ENCODE measurements around the gene LANCL2.
A peak's percentile ranks its signal among the peaks of the same experiment; 100 is the strongest.

Gene LANCL2

DNA sequence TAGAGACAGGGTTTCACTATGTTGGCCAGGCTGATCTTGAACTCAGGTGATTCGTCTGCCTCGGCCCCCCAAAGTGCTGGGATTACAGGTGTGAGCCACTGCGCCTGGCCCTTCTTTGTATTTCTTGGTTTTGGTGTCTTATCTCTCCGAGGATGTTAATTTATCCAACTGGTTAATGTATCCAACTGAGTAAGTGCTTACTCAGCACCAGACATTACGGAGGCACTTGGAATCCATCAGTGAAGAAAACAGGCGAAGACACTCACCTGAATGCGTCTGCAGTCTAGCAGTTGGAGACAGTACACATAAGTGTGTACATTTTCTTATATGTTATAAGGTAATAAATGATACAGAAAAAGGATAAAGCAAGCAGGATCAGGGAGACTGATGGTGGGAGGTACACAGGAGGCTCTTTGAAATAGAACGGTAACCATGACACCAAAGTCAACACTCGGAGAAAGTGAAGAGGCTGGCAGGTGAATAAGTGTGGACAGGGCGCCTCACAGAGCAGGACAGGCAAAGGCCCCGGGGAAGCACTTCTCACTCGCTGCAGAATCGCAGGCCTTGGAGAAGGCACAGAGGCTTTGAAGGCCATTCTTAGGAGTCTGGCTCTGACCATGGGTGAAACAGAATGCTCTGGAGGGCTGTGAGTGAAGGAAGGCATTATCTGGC is 73.1 kb downstream of the LANCL2 start:
- DNase-seq (ENCODE audit: low read depth): no peak

DNA sequence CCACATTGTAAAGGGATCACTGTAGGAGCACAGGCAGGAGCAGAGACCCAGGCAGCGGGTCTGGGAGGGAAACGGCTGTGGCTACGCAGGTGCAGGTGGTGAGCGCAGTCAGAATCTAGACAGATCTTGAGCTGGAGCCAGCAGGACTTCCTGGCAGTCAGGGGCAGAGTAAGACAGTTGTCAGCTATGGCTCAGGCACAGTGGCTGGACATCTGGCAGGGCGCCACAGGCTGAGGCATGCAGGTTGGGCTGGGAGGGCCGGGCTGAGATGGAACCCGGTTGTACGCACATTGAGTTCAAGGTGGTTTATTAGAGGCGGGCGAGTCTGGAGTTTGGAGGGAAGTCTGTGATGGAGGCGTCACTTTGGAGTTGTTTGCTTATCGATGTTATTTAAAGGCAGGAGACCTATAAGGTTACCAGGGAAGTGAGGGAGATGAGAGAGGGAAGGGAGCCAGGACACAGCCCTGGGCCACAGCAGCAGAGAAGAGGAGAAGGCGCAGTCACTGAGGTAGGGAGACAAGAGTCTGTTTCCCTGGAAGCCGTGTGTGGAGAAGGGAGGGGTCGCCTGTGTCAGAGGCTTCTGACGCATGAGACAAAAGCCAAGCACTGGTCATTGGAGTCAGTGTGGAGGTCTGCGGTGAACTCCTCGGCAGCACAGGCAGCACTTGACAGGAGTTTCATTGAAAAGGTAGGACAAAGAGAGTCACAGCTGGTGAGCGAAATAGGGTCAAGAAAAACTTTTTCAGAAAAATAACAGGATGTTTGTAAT is 73.8 kb downstream of the LANCL2 start:
- DNase-seq (ENCODE audit: low read depth): no peak

DNA sequence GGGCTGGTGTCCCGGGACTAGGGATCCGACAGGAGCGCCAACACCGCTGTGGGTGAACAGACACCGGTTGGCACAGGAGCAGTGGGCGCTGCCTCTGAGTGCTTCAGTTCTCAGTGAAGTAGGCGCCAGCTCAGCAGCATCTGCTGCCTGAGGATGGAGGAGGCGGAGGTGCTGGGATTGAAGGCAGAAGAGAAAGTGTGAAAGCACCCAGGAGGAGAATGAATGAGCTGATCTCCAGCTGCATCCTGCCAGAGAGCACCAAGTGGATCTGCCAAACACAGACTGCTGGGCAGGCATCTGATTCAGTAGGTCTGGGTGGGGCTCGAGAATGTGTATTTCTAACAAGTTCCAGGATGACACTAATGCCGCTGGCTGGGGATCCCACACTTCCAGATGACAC is 74.5 kb downstream of the LANCL2 start:
- no peak for DNase-seq (ENCODE audit: low read depth)

DNA sequence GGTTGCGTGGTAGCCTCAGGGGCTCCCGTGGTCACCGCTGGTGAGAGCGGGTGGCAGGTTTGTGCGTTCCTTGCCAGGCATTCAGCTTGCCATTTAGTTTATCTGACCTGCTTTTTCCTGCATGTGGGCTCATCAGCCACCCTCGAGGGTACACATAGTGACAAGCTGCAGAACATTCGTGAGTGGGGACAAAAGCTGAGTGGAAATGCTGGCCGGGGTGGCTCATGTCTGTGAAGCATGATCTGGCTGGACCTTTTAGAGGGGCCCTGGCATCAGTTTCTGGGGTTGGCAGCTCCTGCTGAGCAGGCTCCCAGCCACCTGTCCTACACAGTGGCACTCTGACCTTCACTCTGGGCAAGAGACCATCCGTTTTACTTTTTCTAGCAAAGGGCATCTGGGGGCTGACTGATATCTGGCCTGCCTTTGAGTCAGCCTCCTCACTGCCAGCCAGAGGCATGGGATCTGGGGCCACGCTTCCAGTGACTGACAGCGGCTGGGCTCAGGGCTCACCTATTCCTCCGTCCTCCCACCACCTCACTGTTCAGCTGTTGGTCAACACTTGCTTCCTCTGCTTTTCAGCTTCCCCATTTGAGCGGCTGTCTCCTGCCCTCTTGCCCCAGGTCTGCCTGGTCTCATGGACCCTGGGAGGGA is 75.0 kb downstream of the LANCL2 start:
- DNase-seq (ENCODE audit: low read depth): no peak

DNA sequence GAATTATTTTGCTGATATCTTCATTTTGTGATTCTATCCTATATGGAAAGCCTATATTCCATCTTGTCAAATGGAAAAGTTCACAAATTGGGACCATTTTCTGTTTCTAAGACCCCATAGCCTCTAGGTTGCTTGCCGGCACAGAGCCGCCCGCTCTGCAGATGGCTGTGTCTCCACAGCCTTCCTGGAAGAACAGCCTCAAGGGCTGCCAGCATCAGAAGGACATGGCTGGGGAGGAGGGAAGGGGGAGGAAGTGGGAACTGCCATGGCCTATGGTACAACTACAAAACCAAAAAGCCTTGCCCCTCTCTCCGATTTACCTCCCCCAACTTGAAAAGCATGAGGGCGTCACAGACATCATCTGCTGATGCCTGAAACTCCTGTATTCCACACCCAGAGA is 75.9 kb downstream of the LANCL2 start:
- no peak for DNase-seq (ENCODE audit: low read depth)

DNA sequence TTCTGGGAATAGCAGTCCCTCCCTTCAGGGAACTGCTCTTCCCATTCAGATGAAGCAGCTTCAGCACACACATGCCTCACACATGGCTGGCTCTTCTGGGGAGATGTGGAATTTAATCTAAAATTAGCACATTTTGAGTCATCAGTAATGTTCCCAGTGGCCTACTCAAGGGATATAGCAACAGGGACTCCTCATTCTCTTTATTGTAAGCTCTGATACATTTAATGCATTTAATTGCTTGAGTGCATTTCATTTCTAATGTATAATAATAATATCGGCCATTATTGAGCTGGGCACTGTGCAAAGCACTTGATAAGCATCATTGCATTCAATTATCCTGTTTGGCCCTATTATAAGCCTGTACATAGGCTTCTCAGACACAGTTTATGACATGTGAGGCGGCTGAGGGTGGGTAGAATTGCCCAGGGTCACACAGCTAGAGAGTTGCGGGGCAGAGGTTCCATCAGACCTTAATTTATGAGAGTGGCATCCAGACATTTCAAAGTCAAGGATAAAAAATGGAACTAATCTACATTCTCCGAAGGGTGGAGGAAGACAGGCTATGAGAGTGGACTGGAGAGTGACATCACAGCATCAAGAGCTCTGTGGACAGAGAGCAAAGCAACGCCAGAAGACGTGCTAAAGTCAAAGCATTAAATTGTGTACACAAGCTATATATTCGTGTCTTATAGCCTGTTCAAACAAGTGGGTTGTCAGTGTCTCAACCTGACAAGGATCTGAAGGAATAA is 76.8 kb downstream of the LANCL2 start:
- DNase-seq (ENCODE audit: low read depth): no peak

DNA sequence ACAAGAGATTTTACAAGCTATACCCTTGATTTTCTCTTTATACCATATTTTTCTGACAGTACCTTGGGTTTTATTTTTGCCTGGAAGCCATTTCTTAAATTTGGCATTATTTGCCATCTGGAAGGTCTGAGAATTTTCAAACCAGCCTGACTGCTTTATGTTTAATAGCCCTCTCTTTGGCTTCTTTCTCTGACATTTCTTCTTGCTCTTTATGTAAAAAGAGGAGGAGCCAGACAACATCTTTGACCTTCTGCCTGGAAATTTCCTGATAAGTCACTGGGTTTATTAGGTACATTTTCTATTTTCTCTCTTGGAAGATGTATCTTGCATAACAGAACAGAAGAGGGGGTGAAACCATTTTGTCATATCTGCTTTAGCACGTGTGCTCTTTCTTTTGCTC is 79.6 kb downstream of the LANCL2 start:
- no peak for DNase-seq (ENCODE audit: low read depth)

DNA sequence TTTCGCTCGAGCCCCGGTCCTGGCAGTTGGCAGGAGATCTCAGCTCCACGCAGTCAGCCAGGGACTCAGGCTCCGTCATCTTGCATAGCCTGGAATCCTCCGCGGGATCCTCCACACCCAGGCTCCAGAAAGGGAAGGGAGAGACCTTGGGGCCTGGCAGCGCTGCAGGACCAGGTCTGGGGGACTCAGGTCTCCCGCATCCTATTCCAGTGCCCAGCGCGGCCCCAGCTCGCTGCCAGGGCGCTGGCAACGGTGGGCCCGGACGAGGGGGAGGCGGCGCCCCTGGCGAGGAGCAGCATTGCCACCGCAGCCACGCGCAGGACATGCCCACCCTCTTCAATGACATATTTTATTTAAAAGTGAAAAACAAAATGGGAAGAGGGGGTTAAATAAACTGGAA is 83.4 kb downstream of the LANCL2 start:
- DNase-seq (ENCODE audit: low read depth): no peak

DNA sequence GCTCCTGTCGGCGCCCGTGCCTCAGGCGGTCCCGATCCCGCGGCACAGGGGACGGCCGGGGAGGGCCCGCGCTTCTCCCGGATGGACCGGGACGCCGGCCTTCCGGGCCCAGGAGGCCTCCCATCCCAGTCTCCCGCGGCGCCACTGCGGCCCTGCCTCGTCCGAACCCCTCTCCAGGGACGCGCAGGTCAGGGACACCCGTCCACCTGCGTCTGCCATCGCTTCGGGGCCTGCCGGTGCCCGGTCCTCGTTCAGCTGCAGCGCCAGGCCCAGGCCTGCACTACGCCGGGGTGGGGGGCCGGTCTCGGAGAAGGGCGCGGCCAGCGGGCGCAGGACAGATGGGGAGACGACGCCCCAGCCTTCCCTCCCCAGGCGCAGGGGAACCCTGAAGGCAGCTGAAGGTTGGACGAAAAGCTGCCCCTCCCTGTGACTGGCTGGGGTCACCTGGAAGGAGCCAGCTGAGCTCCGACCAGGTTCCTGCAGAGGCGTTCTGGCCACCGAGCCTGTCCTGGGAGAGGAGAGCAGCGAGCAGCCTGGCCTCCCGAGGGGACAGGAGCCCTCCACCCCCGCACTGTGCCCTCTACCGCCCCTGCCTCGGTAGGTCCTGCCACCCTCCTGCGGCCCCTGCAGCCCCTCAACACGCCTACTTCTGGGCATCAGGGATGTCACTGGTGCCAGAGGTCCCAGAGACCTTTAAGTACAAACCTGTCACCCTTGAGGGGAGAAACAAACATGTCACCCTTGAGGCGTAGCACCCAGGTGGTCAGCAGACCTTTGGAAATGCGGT is 84.3 kb downstream of the LANCL2 start:
- no peak for DNase-seq (ENCODE audit: low read depth)

DNA sequence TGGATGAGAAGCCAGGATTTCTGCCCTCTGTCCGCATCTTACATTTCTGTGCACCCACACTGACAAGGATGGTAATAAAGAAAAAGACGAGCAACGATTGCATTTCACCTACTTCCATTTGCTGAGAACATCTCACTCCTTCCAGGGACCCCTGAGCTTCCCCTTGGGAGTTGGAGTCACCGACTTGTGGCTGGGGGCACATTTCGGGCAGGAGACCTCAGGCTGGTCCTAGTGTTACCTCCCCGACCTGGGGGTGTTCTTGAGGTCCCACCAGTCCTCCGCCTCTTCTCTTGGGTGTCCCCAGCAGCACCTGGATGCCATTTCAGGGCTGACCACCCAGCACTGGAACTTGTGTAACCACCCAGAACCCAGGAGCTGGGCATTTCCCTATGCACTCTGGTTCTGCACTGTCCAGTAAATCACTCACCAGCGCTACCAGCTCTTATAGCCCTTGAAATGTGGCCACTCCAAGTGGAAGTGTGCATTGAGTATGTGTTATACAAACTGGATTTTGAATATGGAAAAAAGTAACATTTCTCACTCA is 84.9 kb downstream of the LANCL2 start:
- DNase-seq (ENCODE audit: low read depth): no peak

DNA sequence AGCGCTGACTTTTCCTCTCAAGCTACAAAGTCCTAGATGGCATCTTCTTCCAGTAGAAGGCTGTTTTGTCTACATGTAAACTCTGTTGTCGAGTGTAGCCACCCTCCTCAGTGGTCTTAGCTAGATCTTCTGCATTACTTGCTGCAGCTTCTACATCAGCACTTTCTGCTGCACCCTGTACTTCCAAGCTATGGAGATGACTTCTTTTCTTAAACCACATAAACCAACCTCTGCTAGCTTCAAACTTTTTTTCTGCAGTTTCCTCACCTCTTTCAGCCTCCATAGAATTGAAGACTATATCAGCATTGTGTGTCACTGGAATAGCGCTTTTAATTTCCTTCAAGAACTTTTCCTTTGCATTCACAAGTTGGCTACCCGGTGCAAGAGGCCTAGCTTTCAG is 87.8 kb downstream of the LANCL2 start:
- DNase-seq (ENCODE audit: low read depth): no peak

DNA sequence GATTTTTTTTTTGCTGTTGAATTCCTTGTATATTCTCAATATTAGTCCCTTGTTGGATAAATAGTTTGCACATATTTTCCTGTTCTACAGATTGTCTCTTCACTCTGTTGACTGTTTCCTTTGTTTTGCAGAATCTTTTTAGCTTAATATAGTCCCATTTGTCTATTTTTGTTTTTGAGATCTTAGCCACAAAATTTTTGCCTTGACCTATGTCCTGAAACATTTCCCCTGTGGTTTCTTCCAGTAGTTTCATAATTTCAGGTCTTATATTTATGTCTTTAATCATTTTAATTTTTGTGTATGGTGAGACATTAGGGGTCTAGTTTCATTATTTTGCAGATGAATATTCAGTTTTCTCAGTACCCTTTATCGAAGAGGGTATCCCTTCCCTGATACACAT is 92.7 kb downstream of the LANCL2 start:
- no peak for DNase-seq (ENCODE audit: low read depth)

DNA sequence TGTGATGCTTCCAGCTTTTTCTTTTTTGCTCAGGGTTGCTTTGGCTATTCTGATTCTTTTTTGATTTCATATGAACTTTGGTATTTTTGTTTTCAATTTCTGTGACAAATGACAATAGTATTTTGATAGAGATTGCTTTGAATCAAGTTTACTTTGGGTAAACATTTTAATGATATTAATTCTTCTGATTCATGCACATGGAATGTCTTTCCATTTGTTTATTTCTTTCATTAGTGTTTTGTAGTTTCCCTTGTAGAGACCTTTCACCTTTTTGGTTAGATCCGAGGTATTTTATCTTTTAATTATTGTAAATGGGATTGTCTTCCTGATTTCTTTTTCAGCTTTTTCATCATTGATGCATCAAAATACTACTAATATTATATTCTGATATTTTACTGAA is 93.2 kb downstream of the LANCL2 start:
- no peak for DNase-seq (ENCODE audit: low read depth)

DNA sequence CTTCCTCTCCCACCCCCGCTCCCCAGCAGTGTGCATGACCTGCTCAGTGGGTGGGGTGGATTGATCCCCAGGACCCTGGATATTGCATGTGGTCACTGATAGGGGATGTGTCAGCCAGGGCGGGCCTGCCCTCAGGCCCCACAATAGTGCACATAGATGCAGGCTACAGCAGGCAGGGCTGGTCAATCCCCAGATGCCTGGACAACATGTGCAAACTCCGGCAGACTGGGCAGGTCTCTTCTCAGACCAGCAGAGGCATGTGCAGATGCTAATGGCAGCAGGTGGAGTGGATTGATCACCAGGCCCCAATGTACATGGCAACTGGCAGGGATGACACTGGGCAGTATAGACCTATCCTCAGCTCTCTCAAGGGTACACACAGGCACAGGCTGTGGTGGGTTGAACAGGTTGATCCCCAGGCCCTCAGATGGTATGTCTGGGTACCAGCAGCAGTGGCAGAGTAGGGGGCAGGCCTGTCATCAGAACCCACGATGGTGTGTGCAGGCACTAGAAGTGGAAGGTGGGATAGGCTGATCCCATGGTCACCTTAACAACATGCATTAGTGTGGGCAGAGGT is 98.6 kb downstream of the LANCL2 start:
- no peak for DNase-seq (ENCODE audit: low read depth)

DNA sequence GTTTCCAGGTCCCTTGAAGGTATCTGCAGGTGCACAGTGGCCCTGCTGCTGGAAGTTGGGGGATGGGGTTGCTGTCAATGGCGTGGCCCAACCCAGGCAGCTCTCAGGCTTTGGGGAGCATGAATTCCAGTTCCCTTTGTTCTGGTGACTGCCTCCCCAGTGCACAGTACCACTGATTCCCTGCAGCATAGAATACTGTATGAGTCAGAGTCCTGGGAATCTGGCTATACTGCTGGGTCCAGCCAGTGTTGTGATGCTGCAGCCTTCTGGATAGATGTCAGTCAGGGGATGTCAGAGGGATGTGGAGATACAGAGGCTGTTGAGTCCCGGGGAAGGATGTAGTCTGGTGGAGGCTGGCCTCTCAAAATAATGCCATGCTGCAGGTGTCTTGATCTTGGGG is 99.3 kb downstream of the LANCL2 start:
- no peak for DNase-seq (ENCODE audit: low read depth)

DNA sequence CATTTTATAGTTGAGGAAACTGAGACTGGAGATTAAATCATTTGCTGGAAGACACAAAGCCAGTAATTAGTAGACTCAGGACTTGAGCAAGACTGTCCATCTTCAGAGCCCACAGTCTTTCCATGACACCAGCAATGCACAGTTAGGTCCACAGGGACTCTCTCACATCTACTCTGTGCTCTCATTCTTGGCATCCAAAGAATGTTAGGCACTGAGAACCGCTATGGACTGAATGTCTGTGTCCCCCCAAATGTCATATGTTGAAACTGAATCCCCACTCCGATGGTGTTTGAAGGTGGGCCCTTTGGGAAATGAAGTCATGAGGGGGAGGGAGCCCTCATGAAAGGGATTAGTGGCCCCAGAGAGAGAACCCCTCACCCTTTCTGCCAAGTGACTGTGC is 100.6 kb downstream of the LANCL2 start:
- no peak for DNase-seq (ENCODE audit: low read depth)

DNA sequence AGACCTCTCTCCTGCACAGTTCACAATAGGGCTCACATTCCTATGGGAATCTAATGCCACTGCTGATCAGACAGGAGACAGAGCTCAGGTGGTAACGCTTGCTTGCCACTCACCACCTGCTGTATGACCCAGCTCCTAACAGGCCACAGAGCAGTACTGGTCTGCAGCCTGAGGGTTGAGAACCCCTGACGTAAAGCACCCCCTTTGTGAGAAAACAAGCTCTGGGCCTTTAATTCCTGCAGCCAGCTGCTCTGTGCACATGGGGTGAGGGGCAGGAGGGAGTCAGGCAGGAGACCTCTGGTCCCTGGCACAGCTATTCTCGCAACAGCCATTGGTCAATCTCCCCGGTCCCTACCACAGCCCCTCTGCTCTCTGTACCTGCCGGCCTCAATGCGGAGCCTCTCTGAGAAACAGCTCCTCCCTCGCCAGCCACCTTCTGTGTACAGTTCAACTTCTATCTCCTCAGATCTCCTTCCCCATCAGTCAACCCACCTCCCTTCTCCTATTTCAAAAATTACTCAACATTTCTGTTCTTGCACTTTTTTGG is 102.0 kb downstream of the LANCL2 start:
- no peak for DNase-seq (ENCODE audit: low read depth)

DNA sequence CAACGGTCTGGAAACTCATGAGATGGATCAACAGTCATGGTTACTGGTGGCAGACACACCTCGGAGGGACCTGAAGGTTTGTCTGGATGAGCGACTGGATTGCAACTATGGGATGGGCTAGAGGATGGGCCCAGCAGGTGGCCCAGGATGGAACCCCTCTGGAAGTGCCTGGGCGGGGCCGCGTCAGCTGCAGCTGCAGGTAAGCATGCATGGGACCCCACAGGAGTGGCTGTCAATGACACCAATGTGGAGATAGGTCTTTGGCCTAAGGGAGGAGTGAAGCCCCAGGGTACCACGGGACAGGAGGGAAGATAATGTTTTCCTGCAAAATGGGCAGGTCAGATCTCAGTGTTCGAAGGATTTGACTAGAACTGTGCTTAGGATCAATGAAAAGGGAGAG is 103.4 kb downstream of the LANCL2 start:
- DNase-seq (ENCODE audit: low read depth): no peak

DNA sequence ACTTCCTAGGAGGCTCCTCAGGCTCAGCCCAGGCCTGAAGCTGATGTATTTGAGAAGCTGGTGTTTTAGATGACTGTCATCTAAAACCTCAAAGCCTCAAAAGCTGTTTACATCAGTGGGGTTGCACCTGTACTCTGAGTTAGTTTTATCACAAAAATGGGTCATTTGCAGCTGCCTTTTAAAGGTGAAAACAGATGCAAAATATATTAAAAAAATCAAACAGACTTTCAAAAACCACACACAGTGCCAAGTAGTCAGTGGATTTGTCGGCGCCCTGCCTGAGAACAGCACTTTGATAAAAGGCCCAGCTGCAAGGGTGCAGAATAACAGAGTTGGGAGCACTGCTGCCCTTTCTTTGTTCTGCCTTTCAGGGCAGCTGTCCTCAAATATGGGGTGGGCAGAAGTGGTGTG is 104.1 kb downstream of the LANCL2 start:
- DNase-seq (ENCODE audit: low read depth): peak; percentile 28

DNA sequence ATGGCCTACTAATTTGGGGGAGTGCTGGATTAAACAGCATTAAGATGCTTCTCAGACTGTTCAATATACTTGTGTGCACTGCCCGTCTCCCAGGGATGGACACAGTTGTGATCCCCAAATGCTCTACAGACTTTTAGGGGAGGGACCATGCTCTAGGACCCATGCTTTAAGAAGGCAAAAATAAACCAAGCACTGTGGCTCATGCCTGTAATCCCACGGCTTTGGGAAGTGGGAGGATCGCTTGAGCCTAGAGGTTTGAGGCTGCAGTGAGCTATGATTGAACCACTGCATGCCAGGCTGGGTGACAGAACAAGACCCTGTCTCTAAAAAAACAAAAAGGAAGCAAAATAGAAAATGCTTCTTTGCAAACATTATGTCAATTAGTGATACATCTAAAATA is 104.6 kb downstream of the LANCL2 start:
- DNase-seq (ENCODE audit: low read depth): no peak

DNA sequence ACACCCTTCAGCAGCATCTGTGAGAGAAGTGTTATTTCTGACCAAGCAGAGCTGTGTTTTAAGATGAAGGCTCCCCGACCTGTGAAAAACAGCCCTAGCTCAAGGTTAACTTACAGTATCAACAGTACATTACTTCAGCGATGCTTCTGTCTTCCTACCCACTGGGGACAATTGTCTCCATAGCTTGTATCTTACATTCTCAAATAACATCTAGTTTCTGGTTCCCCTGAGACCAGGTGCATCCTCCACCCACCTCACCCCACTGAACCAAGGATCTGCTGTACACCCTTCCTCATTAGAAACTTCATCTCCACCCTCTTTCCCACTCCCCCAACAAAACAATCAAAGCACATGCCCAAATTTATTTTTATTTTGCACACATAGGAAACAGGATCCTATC is 105.1 kb downstream of the LANCL2 start:
- no peak for DNase-seq (ENCODE audit: low read depth)
